ENCODE results near the gene SSTR3. TPM values are rescaled to one million over a fixed set of nuclear protein-coding genes. Genes with fewer than 3 reads are reported as not detected.

SSTR3 gene
- total RNA-seq, 2 experiments from 2014 or later, result 0.25 to 0.30 TPM

GRCh38 chr22:37190262-37190780 lies 22.0 kb downstream of the SSTR3 start:
- Histone ChIP-seq H3K79me2 (ENCODE audit: insufficient read depth, low read depth, low read length) (no peaks in the 10 kb centered on the region), H3K9me2 (ENCODE audit: insufficient read depth, low read length) (no peaks in the 10 kb centered on the region), H4K20me1 (ENCODE audit: insufficient read depth, low read length) (no peaks in the 10 kb centered on the region), H2AFZ (ENCODE audit: low read length) (no peak overlapping the region), H3K36me3 (ENCODE audit: insufficient read depth, low read length) (no peaks in the 10 kb centered on the region), H3K27ac (ENCODE audit: low read depth, low read length, poor library complexity, severe bottlenecking) (no peak overlapping the region), H3K4me2 (ENCODE audit: low read length) (no peak overlapping the region), H3K4me1 (ENCODE audit: insufficient read depth, low read length, poor library complexity, severe bottlenecking) (peaks cover 6% of the 10 kb centered on the region), H3K4me3 (ENCODE audit: low read depth, low read length, poor library complexity, severe bottlenecking) (no peak overlapping the region), H3K9me3 (ENCODE audit: low read length) (peaks cover 12% of the 10 kb centered on the region; the same call in 1 of the 2 replicates)
- ChIA-PET POLR2A (interaction anchor here (0.7 kb wide), 1 partner anchor 78 kb away, joined by 3 read pairs; no protein-coding TSS in a partner anchor), CTCF (ENCODE audit: unreplicated experiment) (no interaction called here)
- DNase-seq (ENCODE audit: low spot score), result no peak
- BruUV-seq (replicated peaks), result no TSS peak
- intact Hi-C loops (cut with micrococcal nuclease; ENCODE audit: unreplicated experiment), result no loop called here
- TF ChIP-seq CTCF (conservative IDR thresholded peaks at IDR 0.05; ENCODE audit: low read length) (no peak), EZH2phosphoT487 (IDR thresholded peaks at IDR 0.05; ENCODE audit: borderline replicate concordance, low read depth, low read length) (no peak)

- peaks cover 6% of the 10 kb centered on the region for H3K4me1 ChIP-seq (ENCODE audit: insufficient read depth, low read length, poor library complexity, severe bottlenecking)
- no peaks in the 10 kb centered on the region for H3K36me3 ChIP-seq (ENCODE audit: insufficient read depth, low read length)
- BruUV-seq (replicated peaks), result no TSS peak
- ChIA-PET CTCF (ENCODE audit: unreplicated experiment) (no interaction called here), POLR2A (no interaction called here)
- no peaks in the 10 kb centered on the region for H3K9me2 ChIP-seq (ENCODE audit: insufficient read depth, low read length)
- H3K27ac ChIP-seq (ENCODE audit: low read depth, low read length, poor library complexity, severe bottlenecking), result no peak overlapping the region
- H3K4me2 ChIP-seq (ENCODE audit: low read length), result no peak overlapping the region
- no peak for TF ChIP-seq CTCF (conservative IDR thresholded peaks at IDR 0.05; ENCODE audit: low read length)
- no peak for TF ChIP-seq EZH2phosphoT487 (IDR thresholded peaks at IDR 0.05; ENCODE audit: borderline replicate concordance, low read depth, low read length)
- H3K79me2 ChIP-seq (ENCODE audit: insufficient read depth, low read depth, low read length), result no peaks in the 10 kb centered on the region
- no peak for DNase-seq (ENCODE audit: low spot score)
- intact Hi-C loops (cut with micrococcal nuclease; ENCODE audit: unreplicated experiment), result no loop called here
- no peaks in the 10 kb centered on the region for H4K20me1 ChIP-seq (ENCODE audit: insufficient read depth, low read length)
- H3K4me3 ChIP-seq (ENCODE audit: low read depth, low read length, poor library complexity, severe bottlenecking), result no peak overlapping the region
- H2AFZ ChIP-seq (ENCODE audit: low read length), result no peak overlapping the region
- H3K9me3 ChIP-seq (ENCODE audit: low read length), result peaks cover 12% of the 10 kb centered on the region; the same call in 1 of the 2 replicates
These were observed 23.3 kb downstream of the SSTR3 start for GRCh38 chr22:37188901-37189466.

Data from OCI-LY7 (cell line).